Islet precursor cell (in vitro differentiated cells): ENCODE results near the gene CHMP1B.
A peak's percentile ranks its signal among the peaks of the same experiment; 100 is the strongest.
"Not testable (repeated sequence)": the region's sequence is repeated elsewhere in the genome, so short reads cannot be mapped to it uniquely, and the experiment has no call there.

Experiments
- DNase-seq: peaks from one replicate; pipeline ENCODE4 v3.0.0-alpha.2; 2018

CHMP1B gene

GRCh38 chr18:11842562-11842961 is 8.7 kb upstream of the CHMP1B start:
- no peak for DNase-seq

- no peak for DNase-seq
Measured at GRCh38 chr18:11844436-11844835, 6.8 kb upstream of the CHMP1B start.

- DNase-seq, result no peak
Measured at GRCh38 chr18:11845654-11846053, 5.6 kb upstream of the CHMP1B start.

GRCh38 chr18:11847811-11848210 is 3.4 kb upstream of the CHMP1B start:
- peak; percentile 37 for DNase-seq

GRCh38 chr18:11849279-11849678 is 1.9 kb upstream of the CHMP1B start:
- DNase-seq, result peak; percentile 23

GRCh38 chr18:11849841-11850634 is 1.2 kb upstream of the CHMP1B start:
- DNase-seq, result peak; percentile 82

- no peak for DNase-seq
Measured at GRCh38 chr18:11850821-11851145, 430 bp upstream of the CHMP1B start.

GRCh38 chr18:11851806-11852337 is 659 bp downstream of the CHMP1B start:
- DNase-seq, result peak; percentile 69

- DNase-seq, result not testable (repeated sequence)
Measured at GRCh38 chr18:11854554-11854953, 3.3 kb downstream of the CHMP1B start.

- DNase-seq, result peak; percentile 98
Measured at GRCh38 chr18:11857177-11857887, 6.1 kb downstream of the CHMP1B start.

GRCh38 chr18:11859282-11859830 is 8.1 kb downstream of the CHMP1B start:
- DNase-seq, result peak; percentile 82

GRCh38 chr18:11859903-11860407 is 8.7 kb downstream of the CHMP1B start:
- peak; percentile 93 for DNase-seq

- peak; percentile 50 for DNase-seq
Measured at GRCh38 chr18:11860594-11861450, 9.6 kb downstream of the CHMP1B start.

GRCh38 chr18:11861583-11862288 is 10.5 kb downstream of the CHMP1B start:
- DNase-seq, result peak; percentile 53

GRCh38 chr18:11862468-11863137 is 11.4 kb downstream of the CHMP1B start:
- peak; percentile 18 for DNase-seq

GRCh38 chr18:11864471-11864870 is 13.3 kb downstream of the CHMP1B start:
- peak; percentile 22 for DNase-seq

GRCh38 chr18:11865071-11865470 is 13.9 kb downstream of the CHMP1B start:
- peak; percentile 26 for DNase-seq

- no peak for DNase-seq
Measured at GRCh38 chr18:11866329-11866728, 15.1 kb downstream of the CHMP1B start.

- DNase-seq, result no peak
Measured at GRCh38 chr18:11866764-11867163, 15.6 kb downstream of the CHMP1B start.

- no peak for DNase-seq
Measured at GRCh38 chr18:11868230-11868629, 17.0 kb downstream of the CHMP1B start.

GRCh38 chr18:11871501-11871900 is 20.3 kb downstream of the CHMP1B start:
- DNase-seq, result no peak
